ENCODE data around the gene RELN. TPM values are rescaled to one million over a fixed set of nuclear protein-coding genes. Genes with fewer than 3 reads are reported as not detected.

The RELN gene
- total RNA-seq, 4 donors from 2014 or later, result 0.57 to 4.2 (median 1.5) TPM

DNA sequence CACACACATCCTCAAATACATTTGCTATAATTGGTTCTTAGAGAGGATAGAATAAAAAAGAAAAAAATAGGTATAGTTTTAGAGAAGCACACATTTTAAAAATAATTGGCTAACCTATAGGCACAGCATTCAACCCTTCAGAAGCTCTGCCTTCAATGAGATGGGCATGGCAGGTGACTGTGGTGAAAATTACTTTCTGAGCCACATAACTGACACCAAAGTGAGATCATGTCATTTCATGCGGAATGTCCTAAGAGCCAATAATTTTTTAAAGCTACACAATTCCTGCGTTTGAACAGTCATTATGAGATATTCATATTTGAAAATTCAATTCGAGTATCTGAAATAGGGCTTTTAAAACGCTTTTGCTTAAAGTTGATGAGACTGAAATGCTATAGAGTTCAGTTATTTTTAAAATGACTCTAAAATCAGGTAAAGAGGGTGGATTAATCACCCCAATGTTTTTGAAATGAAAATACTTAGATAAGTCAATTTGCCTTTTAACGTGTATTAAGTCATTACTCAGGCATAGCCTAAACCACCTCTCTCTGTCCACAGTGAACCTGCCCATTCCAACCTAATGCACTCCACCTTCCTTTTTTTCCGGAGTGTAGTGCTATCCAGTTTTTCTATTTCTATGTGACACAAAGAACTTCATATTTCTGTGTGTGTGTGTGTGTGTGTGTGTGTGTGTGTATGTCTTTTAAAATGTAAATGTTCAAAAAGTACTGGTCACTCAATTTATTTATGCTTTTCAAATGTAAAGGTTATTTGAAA, 6.1 kb downstream of the RELN start:
- TF ChIP-seq, protein P1, sequence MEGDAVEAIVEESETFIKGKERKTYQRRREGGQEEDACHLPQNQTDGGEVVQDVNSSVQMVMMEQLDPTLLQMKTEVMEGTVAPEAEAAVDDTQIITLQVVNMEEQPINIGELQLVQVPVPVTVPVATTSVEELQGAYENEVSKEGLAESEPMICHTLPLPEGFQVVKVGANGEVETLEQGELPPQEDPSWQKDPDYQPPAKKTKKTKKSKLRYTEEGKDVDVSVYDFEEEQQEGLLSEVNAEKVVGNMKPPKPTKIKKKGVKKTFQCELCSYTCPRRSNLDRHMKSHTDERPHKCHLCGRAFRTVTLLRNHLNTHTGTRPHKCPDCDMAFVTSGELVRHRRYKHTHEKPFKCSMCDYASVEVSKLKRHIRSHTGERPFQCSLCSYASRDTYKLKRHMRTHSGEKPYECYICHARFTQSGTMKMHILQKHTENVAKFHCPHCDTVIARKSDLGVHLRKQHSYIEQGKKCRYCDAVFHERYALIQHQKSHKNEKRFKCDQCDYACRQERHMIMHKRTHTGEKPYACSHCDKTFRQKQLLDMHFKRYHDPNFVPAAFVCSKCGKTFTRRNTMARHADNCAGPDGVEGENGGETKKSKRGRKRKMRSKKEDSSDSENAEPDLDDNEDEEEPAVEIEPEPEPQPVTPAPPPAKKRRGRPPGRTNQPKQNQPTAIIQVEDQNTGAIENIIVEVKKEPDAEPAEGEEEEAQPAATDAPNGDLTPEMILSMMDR (IDR thresholded peaks at IDR 0.05; ENCODE audit: low read depth), result no peak

GRCh38 chr7:103981003-103981423, 8.4 kb downstream of the RELN start:
- TF ChIP-seq, protein P1 (IDR thresholded peaks at IDR 0.05; ENCODE audit: low read depth), result no peak

- TF ChIP-seq, protein P1 (IDR thresholded peaks at IDR 0.05; ENCODE audit: low read depth), result no peak
Observed at GRCh38 chr7:103972779-103973434, 16.6 kb downstream of the RELN start.

GRCh38 chr7:103967401-103967800, 22.1 kb downstream of the RELN start:
- TF ChIP-seq, protein P1 (IDR thresholded peaks at IDR 0.05; ENCODE audit: low read depth), result no peak

GRCh38 chr7:103966593-103967277, 22.7 kb downstream of the RELN start:
- TF ChIP-seq, protein P1 (IDR thresholded peaks at IDR 0.05; ENCODE audit: low read depth), result no peak

DNA sequence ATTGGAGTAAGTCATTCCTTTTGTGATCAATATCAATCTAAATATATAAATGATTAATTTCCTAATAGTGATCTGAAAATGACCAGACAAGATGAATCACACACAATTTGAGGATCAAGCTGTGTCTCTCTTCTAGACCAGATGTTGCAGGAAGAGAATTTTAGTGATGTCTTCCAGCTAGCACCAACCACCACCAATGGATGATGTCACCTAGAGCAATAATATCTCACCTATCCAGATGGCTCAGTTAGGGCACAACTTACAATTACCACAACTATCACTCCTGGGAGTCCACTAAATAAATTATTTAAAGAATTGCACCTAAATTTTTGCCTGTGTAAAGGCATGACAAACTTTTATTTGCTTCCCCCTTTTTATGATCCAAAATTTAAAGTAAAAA, 25.2 kb downstream of the RELN start:
- TF ChIP-seq, protein P1 (IDR thresholded peaks at IDR 0.05; ENCODE audit: low read depth), result no peak

- TF ChIP-seq, protein P1 (IDR thresholded peaks at IDR 0.05; ENCODE audit: low read depth), result no peak
Observed at GRCh38 chr7:103962070-103962469, 27.4 kb downstream of the RELN start.
